Esophagus squamous epithelium (tissue), 4 donors: ENCODE results near the gene EVPLL.
"Not testable (repeated sequence)": the region's sequence is repeated elsewhere in the genome, so short reads cannot be mapped to it uniquely, and the experiment has no call there.

Experiments
- CTCF ChIP-seq, 6 experiments: fragments of 450-650 bp in 4 of 6; fragments of 200-600 bp in 2 of 6; sonication (generic) in 2 of 6; IDR thresholded peaks; one replicate each; pipeline ENCODE4 v1.5.1; 2016 to 2019; ENCODE audit warnings: antibody characterized with exemption in 6 of 6, mild to moderate bottlenecking in 4 of 6, moderate library complexity in 4 of 6
- POLR2A ChIP-seq, 4 donors: fragments of 450-650 bp; IDR thresholded peaks; one replicate each; pipeline ENCODE4 v1.6.1; 2017; ENCODE audit warnings: antibody characterized with exemption in 4 of 4, mild to moderate bottlenecking in 4 of 4, moderate library complexity in 3 of 4

GRCh38 chr17:18387583-18387982 lies 10.0 kb downstream of the EVPLL start:
- not testable (repeated sequence) for TF ChIP-seq CTCF, POLR2A (IDR thresholded peaks at IDR 0.05)
